HepG2 (cell line): ENCODE measurements around the gene TXN2. TPM values are rescaled to one million over a fixed set of nuclear protein-coding genes. Genes with fewer than 3 reads are reported as not detected.

Source experiments
- ATAC-seq: fragments of 200-7000 bp; cut with Tn5 transposase; 3 replicates; pipeline ENCODE4 v1.9.1; 2020; ENCODE audit warnings: mild to moderate bottlenecking, moderate library complexity
- BruUV-seq: library from RNA; stranded (reverse); fragments of 400-500 nt; replicated peaks from 2 replicates; lab custom pipeline; 2021; lab: Mats Ljungman, UMichigan
- CTCF ChIA-PET: fragments of 300-600 bp; formaldehyde crosslinking; extraction: SDS; loops from one replicate; lab custom pipeline; 2021; ENCODE audit warnings: low total read pairs, inconsistent platforms, low intra/inter-chr PET ratio; lab: Yijun Ruan, JAX
- POLR2A ChIA-PET: fragments of 350-600 bp; sonication (Branson Sonifier 250); formaldehyde crosslinking; loops from one replicate; lab custom pipeline; 2020; ENCODE audit warnings: antibody characterized with exemption, inconsistent platforms; lab: Yijun Ruan, JAX
- DNase-seq: peaks from one replicate; pipeline ENCODE4 v3.0.0-alpha.2; 2015; ENCODE audit warnings: low spot score
- FAIRE-seq: peaks from 3 replicates; lab custom pipeline; 2011; peaks lifted over from hg19 to GRCh38; lab: Jason Lieb, UNC
- H2AFZ ChIP-seq: one replicate; pipeline ENCODE4 v1.6.1; 2011; ENCODE audit warnings: low read length, inconsistent platforms
- H3K27ac ChIP-seq: fragments of 300-600 bp; 3 replicates; pipeline ENCODE4 v1.8.0; 2011; ENCODE audit warnings: mixed run types, mild to moderate bottlenecking, mixed read lengths, low read length, inconsistent platforms; ENCODE audit not compliant: insufficient read depth; ENCODE audit errors: extremely low read length
- H3K27me3 ChIP-seq, 2 experiments: fragments of 200-600 bp in 1 of 2; 2 replicates in 1 of 2; 3 replicates in 1 of 2; pipeline versions ENCODE4 v1.6.0 to v1.8.0; 2011; ENCODE audit warnings: low read length in 2 of 2, mild to moderate bottlenecking in 2 of 2, moderate library complexity in 2 of 2, inconsistent platforms in 1 of 2; ENCODE audit not compliant: insufficient read depth in 2 of 2, control insufficient read depth in 1 of 2
- H3K36me3 ChIP-seq, 2 experiments: fragments of 200-600 bp in 1 of 2; replicated peaks in 1 of 2; 2 replicates in 1 of 2; 3 replicates in 1 of 2; pipeline versions ENCODE4 v1.5.1 to v1.8.0; 2011; ENCODE audit warnings: low read length in 2 of 2, inconsistent platforms in 1 of 2; ENCODE audit not compliant: insufficient read depth in 2 of 2, control insufficient read depth in 1 of 2
- H3K4me1 ChIP-seq: 2 replicates; pipeline ENCODE4 v1.5.1; 2012; ENCODE audit warnings: low read length, inconsistent platforms; ENCODE audit not compliant: insufficient read depth
- H3K4me2 ChIP-seq: 2 replicates; pipeline ENCODE4 v1.6.0; 2011; ENCODE audit warnings: low read depth, low read length, inconsistent platforms
- H3K4me3 ChIP-seq, 3 experiments: fragments of 200-600 bp in 1 of 3; sonication (generic), shearing (Covaris generic) in 1 of 3; replicated peaks in 1 of 3; 2 replicates each; pipeline ENCODE4 v1.5.1; 2011 to 2016; ENCODE audit warnings: low read length in 3 of 3, inconsistent platforms in 2 of 3, low read depth in 2 of 3, mild to moderate bottlenecking in 2 of 3, control low read depth in 1 of 3, mixed read lengths in 1 of 3; ENCODE audit not compliant: insufficient read depth in 1 of 3
- H3K79me2 ChIP-seq: one replicate; pipeline ENCODE4 v1.6.1; 2011; ENCODE audit warnings: low read length, inconsistent platforms; ENCODE audit not compliant: insufficient read depth
- H3K9ac ChIP-seq: 2 replicates; pipeline ENCODE4 v1.6.0; 2011; ENCODE audit warnings: mild to moderate bottlenecking, low read depth, low read length, inconsistent platforms; ENCODE audit not compliant: insufficient read depth
- H3K9me3 ChIP-seq: 2 replicates; pipeline ENCODE4 v1.5.1; 2012; ENCODE audit warnings: mild to moderate bottlenecking, low read length
- H4K20me1 ChIP-seq: 2 replicates; pipeline ENCODE4 v1.6.0; 2011; ENCODE audit warnings: inconsistent platforms, mild to moderate bottlenecking, low read length, moderate library complexity; ENCODE audit not compliant: insufficient read depth
- CEBPB ChIP-seq: IDR thresholded peaks from 2 replicates; pipeline ENCODE4 v1.6.1; 2011; ENCODE audit warnings: low read depth, low read length, improper control_type of control experiment, borderline replicate concordance
- GPN1 ChIP-seq: sonication (generic); formaldehyde crosslinking; IDR thresholded peaks from 2 replicates; pipeline ENCODE4 v1.5.1; 2020; ENCODE audit warnings: missing genetic modification reagents, borderline replicate concordance
- GTF3A ChIP-seq: sonication (generic); formaldehyde crosslinking; conservative IDR thresholded peaks from 2 replicates; pipeline ENCODE4 v1.4.0; 2020; ENCODE audit warnings: mild to moderate bottlenecking, missing genetic modification reagents
- HNRNPK ChIP-seq: fragments of 200-400 bp; formaldehyde crosslinking; IDR thresholded peaks from 2 replicates; pipeline ENCODE4 v1.6.1; 2018; ENCODE audit warnings: low read length, low read depth, moderate library complexity, mild to moderate bottlenecking; ENCODE audit not compliant: poor library complexity, severe bottlenecking
- KDM5A ChIP-seq: fragments of 200-600 bp; sonication (generic); IDR thresholded peaks from 2 replicates; pipeline ENCODE4 v1.7.0; 2018; ENCODE audit warnings: antibody characterized with exemption, mild to moderate bottlenecking, low read length, borderline replicate concordance
- NKX3-1 ChIP-seq: sonication (generic); formaldehyde crosslinking; IDR thresholded peaks from 2 replicates; pipeline ENCODE4 v1.5.0; 2020; ENCODE audit warnings: missing genetic modification reagents
- PRMT3 ChIP-seq: sonication (generic); formaldehyde crosslinking; IDR thresholded peaks from 2 replicates; pipeline ENCODE4 v1.8.1; 2022; ENCODE audit warnings: low read depth, mild to moderate bottlenecking, moderate library complexity, missing genetic modification reagents, borderline replicate concordance
- SAP130 ChIP-seq: IDR thresholded peaks from 2 replicates; pipeline ENCODE4 v1.6.1; 2016; ENCODE audit warnings: low read depth
- SMYD3 ChIP-seq: sonication (generic); formaldehyde crosslinking; IDR thresholded peaks from 2 replicates; pipeline ENCODE4 v1.8.1; 2023; ENCODE audit warnings: mild to moderate bottlenecking, missing genetic modification reagents
- TCF7L2 ChIP-seq: IDR thresholded peaks from 2 replicates; pipeline ENCODE4 v1.6.1; 2011; ENCODE audit warnings: mild to moderate bottlenecking, low read depth, low read length, moderate library complexity
- TEF ChIP-seq: sonication (generic); formaldehyde crosslinking; IDR thresholded peaks from 2 replicates; pipeline ENCODE4 v1.5.0; 2020; ENCODE audit warnings: missing genetic modification reagents
- TFDP2 ChIP-seq: sonication (generic); formaldehyde crosslinking; IDR thresholded peaks from 2 replicates; pipeline ENCODE4 v1.4.0; 2020; ENCODE audit warnings: missing genetic modification reagents
- ZBTB2 ChIP-seq: sonication (generic); formaldehyde crosslinking; IDR thresholded peaks from 2 replicates; pipeline ENCODE4 v1.8.0; 2022; ENCODE audit warnings: low read depth, missing genetic modification reagents
- ZBTB42 ChIP-seq: sonication (generic); formaldehyde crosslinking; IDR thresholded peaks from 2 replicates; pipeline ENCODE4 v1.5.0; 2020; ENCODE audit warnings: mild to moderate bottlenecking, missing genetic modification reagents
- ZBTB7B ChIP-seq: sonication (generic); formaldehyde crosslinking; IDR thresholded peaks from 2 replicates; pipeline ENCODE4 v1.4.0; 2020; ENCODE audit warnings: missing genetic modification reagents
- ZC3H4 ChIP-seq: sonication (generic); formaldehyde crosslinking; IDR thresholded peaks from 2 replicates; pipeline ENCODE4 v1.4.0; 2020; ENCODE audit warnings: missing genetic modification reagents, borderline replicate concordance
- ZKSCAN1 ChIP-seq: fragments of 150-350 bp; IDR thresholded peaks from 2 replicates; pipeline ENCODE4 v1.6.1; 2014; ENCODE audit warnings: low read length
- ZNF276 ChIP-seq: sonication (generic); formaldehyde crosslinking; IDR thresholded peaks from 2 replicates; pipeline ENCODE4 v1.4.0; 2020; ENCODE audit warnings: mild to moderate bottlenecking, low read depth, missing genetic modification reagents
- ZNF557 ChIP-seq: sonication (generic); formaldehyde crosslinking; IDR thresholded peaks from 2 replicates; pipeline ENCODE4 v1.4.0; 2020; ENCODE audit warnings: missing genetic modification reagents
- WGBS: methylation state at CpG from one replicate; pipeline ENCODE4 v1.1.6; 2017; ENCODE audit warnings: low lambda C conversion rate; 5-methylcytosine and 5-hydroxymethylcytosine counted together
- in situ Hi-C: cut with HindIII; loops from 2 replicates; pipeline ENCODE4 v1.10.0; 2017; ENCODE audit warnings: low pct_unique_long_range_greater_than_20kb; ENCODE audit not compliant: extremely low pct_ligation_motif_present
- intact Hi-C: fragments of 100-400 bp; cut with micrococcal nuclease; formaldehyde crosslinking; loops from one replicate; pipeline ENCODE4 v1.10.0; 2022; ENCODE audit not compliant: unreplicated experiment
- polyA plus RNA-seq, 8 experiments: library from polyadenylated mRNA; depleted of rRNA in 3 of 8; stranded (reverse) in 7 of 8; unstranded in 1 of 8; fragments of >200 nt; fragmentation: Illumina TruSeq in 4 of 8; extraction: Trizol in 4 of 8; gene quantifications; 2 replicates each; pipeline versions ENCODE4 v1.2.1 to v1.2.3, GENCODE V29; 2011 to 2016; ENCODE audit warnings: low read depth in 4 of 8, missing spikeins in 1 of 8, mixed read lengths in 1 of 8; ENCODE audit not compliant: insufficient read depth in 1 of 8
- total RNA-seq, 5 experiments: library from RNA; depleted of rRNA; stranded (reverse); fragments of >200 nt; fragmentation: Illumina TruSeq; extraction: Trizol; gene quantifications; 2 replicates each; pipeline ENCODE4 v1.2.3, GENCODE V29; 2016; ENCODE audit warnings: low read depth in 1 of 5

The TXN2 gene
- total and polyA plus RNA-seq, 2 of the 13 experiments (the other 11 are each of a cell fraction or from before 2014, with no cell fraction given): 41.4 to 109 TPM

- ATAC-seq: peak; percentile 77
- peak; percentile 92 for FAIRE-seq
- Histone ChIP-seq H3K4me1 (peaks cover 93% of the 10 kb centered on the region), H3K4me2 (peak overlapping the region; percentile 76), H2AFZ (no peak overlapping the region), H3K27ac (peak overlapping the region; percentile 89), H3K9ac (peak overlapping the region; percentile 60), H4K20me1 (no peaks in the 10 kb centered on the region), H3K79me2 (no peaks in the 10 kb centered on the region), H3K9me3 (no peaks in the 10 kb centered on the region), H3K27me3 (no peaks in the 10 kb centered on the region), H3K36me3 (no peaks in the 10 kb centered on the region), H3K4me3 (peak overlapping the region; percentile 2 to 59 (median 14); a peak in 4 of 6 replicates)
- intact Hi-C loops: loop anchor here (2.0 kb wide), 1 partner anchor 75 kb away; no protein-coding TSS in a partner anchor
- in situ Hi-C loops: no loop called here
- CTCF ChIA-PET: no interaction called here
- 0% methylated on average over 16 of the region's 16 CpGs for WGBS
- no TSS peak for BruUV-seq
- POLR2A ChIA-PET: interaction anchor here (0.7 to 4.4 kb wide), 22 partner anchors 9 to 93 kb away, joined by 3 to 151 read pairs (median 6); partner anchors contain the start of gene MYH9
- DNase-seq: peak; percentile 92
- no peak for TF ChIP-seq ZBTB42 (CRISPR knock-in tag)
- TF ChIP-seq TFDP2 (CRISPR knock-in tag): no peak
- TF ChIP-seq GTF3A (CRISPR knock-in tag): no peak; the same call in 1 of the 2 replicates
- TF ChIP-seq TEF: no peak
- TF ChIP-seq ZC3H4: no peak
- TF ChIP-seq SAP130: peak; percentile 73
- no peak for TF ChIP-seq HNRNPK
- TF ChIP-seq KDM5A: no peak
- no peak for TF ChIP-seq GPN1 (CRISPR knock-in tag)
- TF ChIP-seq ZNF276 (CRISPR knock-in tag): no peak
- TF ChIP-seq ZBTB2 (CRISPR knock-in tag): no peak
- no peak for TF ChIP-seq ZNF557 (CRISPR knock-in tag)
- no peak for TF ChIP-seq SMYD3 (CRISPR knock-in tag)
- no peak for TF ChIP-seq TCF7L2
- TF ChIP-seq PRMT3 (CRISPR knock-in tag): no peak
- TF ChIP-seq NKX3-1 (CRISPR knock-in tag): no peak
- peak; percentile 59; the same call in 1 of the 2 replicates for TF ChIP-seq ZBTB7B (CRISPR knock-in tag)
- no peak for TF ChIP-seq CEBPB
- no peak for TF ChIP-seq ZKSCAN1
Observed at GRCh38 chr22:36435516-36436415, 45.7 kb downstream of the TXN2 start.
